ENCODE results near the gene ZXDC.

The ZXDC gene

GRCh38 chr3:126432361-126433104 lies 43.2 kb downstream of the ZXDC start:
- no peak for DNase-seq

DNA sequence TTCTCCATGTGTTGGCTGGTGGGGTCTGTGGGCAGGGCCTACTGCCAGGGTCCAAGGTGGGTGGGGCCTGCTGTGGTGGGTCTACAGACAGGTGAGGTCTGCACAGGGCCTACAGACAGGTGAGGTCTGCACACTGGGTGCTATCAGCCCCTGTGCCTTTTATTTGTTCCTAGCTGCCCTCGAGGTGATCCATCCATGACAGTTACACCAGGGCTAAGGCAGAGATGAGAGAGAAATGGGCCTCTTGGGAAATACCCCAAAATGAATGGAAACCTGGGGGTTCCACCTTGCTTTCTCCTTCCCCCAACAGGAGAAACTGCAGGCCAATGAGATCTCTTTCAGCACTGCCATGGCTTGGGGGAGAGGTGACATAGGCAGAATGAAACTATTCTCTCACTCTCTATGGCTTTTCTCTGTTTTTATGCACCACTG lies 44.6 kb downstream of the ZXDC start:
- no peak for DNase-seq

DNA sequence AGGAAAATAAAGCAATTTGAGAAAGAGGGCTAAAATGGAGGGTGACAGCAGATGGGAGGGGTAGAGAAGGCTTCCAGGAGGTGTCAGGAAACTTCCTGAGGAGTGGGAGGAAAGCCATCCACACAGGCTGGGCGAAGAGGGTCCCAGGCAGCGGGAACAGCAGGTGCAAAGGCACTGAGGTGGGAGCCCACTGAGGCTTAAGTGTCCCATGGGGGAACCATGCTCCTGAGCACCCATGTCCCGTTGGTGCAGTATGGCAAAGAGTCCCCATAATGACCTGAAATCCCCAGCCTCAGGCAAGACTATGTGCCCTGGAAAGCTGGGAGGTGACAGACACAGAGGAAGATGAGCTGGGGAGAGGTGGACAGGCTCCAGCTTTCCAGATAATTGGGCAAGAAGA lies 50.9 kb downstream of the ZXDC start:
- no peak for DNase-seq

GRCh38 chr3:126424039-126424717 lies 51.5 kb downstream of the ZXDC start:
- DNase-seq = no peak

DNA sequence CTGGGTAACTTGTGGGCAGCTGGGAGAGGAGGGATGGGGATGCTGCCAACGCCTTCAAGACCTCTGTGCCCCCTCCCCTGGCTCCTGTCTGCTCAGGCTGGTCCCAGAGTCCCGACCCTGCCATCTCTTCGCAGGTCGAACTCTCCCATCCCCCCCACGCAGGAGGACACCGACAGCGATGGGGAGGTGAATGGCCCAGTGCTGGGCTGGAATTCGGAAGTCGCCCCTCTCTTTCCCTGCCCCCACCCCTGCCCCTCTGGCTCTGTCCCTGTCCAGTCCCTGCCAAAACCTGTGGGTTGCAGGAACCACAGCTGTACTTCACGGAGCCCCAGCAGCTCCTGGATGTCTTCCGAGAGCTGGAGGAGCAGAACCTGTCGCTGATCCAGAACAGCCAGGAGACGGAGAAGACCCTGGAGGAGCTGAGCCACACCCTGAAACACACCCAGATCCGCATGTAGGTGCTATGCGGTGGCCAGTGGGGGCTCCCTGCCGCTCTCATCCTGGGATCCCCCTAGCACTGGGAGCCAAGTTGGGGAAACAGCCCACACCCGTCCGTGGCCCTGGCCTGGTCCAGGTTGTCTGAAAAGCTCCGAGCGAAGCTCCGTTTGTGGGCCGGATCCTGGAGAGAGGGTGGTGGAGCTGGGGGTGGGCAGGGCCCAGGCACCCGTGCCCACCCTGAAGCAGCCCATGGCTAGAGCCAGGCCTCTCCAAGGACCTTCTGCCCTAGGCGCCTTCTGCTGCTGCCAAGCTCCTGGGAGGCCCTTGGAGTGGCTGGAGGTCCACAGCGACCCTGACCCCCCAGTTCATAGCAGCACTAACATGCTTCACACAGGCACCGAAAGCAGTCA lies 52.3 kb downstream of the ZXDC start:
- DNase-seq = no peak

DNA sequence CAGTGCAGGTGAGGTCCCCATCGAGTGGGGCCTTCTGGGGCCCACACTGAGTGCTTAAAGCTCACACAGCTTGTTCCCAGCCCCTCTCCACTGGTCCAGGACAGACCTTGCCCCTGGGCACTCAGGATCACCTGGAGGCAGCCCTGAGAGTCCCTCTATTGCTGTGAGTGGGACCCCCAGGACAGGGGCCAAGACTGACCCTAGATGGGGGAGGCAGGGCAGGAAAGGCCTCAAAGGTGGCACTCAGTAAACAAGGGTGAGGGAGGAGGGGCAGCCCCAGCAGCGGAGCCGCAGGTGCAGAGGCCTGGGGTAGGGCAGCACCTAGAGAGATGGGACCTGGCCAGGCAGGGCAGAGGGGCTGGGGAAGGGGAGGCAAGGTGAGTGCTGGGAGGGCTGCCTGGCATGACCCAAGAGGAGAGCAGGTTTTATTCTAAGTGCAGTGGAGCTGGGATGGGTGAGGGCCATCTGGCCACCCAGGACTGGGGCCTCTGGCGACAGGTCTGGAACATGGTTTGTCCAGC lies 53.1 kb downstream of the ZXDC start:
- no peak for DNase-seq

DNA sequence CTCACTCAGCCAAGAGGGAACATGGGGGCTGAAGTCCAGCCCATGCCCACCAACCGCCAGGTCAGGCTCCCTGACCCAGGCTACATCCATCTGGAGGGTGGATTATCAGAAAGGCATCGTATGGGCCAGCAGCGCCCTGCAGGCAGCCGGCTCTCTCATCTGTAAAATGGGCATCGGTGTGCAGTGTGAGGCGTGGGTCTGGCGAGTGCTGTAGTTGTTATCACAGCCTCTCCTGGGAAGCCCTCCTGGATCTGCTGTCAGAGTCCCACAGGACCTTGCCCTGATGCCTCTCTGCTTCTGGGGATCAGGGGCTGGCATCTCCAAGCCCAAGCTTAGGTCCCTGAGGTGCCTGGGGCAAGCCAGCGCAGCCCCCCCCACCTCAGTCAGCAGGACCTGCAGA lies 53.6 kb downstream of the ZXDC start:
- DNase-seq = no peak

DNA sequence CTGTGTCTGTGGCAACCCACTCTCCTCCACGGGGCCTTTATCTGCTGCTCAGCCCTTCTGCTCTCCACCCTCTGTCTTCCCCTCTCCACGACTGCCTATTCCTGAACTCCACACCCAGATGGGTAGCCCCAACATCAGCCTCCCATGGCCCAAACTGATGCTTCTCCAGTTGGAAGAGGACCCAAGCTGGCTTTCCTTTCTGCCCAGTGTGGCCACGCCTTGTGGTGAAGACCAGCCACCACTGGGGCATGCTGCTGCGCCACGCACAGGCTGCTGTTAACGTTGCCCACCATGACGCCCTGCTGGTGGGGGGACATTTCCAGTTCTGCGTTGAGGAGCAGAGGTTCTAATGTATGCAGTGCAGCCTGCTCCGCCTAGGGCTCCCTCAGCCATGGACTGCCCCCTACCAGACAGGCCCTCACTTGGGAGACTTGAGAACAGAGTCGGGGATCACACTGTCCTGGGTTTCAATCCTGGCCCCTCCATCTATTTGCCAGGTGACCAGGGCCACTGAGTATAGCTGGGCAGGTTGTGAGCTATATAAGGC lies 54.0 kb downstream of the ZXDC start:
- DNase-seq = no peak

GRCh38 chr3:126419886-126420786 lies 55.6 kb downstream of the ZXDC start:
- no peak for DNase-seq

DNA sequence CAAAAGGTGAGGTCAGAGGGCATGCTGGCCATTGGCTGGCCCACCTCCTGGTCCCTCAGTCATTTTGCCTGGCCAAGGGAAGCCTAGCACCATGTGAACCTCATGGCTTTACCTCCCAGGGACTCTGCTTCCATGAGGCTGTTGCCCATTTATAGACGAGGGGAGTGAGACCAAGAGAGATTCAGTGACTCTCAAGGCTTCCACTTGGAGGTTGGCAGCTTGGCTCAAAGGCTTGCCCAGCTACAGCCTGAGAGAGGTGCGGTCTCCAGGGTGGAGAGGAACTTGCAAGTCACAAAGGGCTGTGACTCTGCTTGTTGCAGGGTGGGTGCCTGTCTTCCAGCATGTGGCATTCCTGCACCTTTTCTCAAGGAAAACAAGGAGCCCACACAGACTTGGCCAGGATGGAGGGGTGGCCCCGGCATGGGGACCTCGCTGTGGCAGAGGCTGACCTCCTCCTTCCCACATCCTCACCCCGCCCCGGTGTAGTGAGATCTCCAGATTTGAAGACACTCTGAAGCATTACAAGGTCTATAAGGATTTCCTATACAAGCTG lies 56.5 kb downstream of the ZXDC start:
- DNase-seq = no peak

- DNase-seq = no peak
Measured at GRCh38 chr3:126418661-126419131, 57.0 kb downstream of the ZXDC start.

- no peak for DNase-seq
Measured at GRCh38 chr3:126417981-126418530, 57.6 kb downstream of the ZXDC start.

DNA sequence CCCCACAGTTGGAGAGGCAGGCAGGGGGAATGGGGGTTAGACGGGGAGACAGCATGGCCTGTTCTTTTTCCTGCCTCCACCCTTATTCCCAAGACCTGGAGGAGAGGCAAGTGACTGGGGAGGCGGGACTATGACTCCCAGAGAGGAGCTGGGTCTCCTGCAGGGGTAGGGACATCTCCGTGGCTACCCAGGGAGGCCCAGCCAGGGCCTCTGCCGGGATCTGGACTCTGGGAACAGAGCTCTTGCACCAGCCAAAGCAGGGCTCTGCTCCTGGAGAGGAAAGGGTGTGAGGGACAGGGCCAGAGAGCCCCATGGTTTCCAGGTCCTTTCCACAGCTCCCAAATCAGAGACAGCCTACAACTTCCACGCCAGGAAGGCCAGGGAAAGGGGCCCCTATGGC lies 58.2 kb downstream of the ZXDC start:
- DNase-seq = no peak

DNA sequence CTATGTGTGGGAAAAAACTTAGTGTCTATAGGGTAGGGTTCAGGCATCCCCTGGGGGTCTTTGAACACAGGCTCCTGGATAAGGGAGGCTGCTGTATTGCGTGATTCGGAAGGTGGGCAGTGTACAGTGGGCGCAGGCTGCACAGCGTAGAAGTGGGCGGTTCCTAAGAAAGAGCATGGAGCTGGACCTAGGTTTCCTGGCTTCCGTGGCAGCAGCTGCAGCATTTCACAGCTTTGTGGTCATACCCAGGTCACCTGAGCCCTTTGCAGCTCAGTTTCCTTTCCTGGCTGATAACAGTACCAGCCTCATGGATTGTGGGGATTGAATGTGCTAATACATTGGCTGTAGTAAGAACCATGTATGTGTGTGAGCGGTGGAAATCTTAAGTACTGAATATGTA lies 58.7 kb downstream of the ZXDC start:
- DNase-seq = no peak

DNA sequence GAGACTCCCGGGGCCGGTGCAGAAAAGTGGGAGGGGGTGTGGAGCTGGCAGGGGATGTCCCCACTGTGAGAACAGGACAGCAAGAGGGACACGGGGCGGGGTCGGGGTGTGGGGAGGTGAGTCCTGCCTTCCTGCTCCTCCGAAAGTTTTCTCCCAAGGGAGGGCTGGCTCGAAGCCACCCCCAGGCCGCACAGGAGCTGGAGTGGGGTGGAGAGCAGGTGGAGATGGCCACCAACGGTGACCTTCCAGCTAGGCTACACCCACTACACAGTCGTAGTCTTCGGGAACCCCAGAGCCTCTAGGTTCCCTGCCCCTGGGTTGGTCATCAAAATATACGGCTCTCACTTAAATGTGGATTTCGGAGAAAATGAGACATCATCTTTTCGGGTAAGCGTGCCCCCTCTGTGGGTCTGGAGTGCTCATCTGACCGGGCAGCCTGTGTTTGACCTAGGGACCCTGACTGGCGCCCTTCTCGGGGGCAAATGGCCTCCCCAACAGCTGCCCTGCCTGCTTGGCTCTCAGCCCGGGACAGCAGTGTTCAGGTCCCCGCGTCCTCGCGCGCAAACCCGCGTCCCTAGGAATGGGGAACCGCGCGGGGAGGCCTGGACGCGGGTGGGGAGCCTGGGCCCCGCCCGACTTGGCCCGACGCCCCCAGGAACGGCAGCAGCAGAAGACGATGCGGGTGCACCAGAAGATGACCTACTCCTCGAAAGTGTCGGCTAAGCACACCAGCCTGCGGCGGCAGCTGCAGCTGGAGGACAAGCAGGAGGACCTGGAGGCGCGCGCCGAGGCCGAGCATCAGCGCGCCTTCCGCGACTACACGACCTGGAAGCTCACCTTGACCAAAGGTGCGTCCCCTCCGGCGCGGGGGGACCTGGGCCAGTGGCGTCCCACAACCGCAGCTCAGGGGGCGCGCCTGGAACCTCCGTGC lies 59.8 kb downstream of the ZXDC start:
- DNase-seq = no peak

- no peak for DNase-seq
Measured at GRCh38 chr3:126414961-126415660, 60.6 kb downstream of the ZXDC start.

DNA sequence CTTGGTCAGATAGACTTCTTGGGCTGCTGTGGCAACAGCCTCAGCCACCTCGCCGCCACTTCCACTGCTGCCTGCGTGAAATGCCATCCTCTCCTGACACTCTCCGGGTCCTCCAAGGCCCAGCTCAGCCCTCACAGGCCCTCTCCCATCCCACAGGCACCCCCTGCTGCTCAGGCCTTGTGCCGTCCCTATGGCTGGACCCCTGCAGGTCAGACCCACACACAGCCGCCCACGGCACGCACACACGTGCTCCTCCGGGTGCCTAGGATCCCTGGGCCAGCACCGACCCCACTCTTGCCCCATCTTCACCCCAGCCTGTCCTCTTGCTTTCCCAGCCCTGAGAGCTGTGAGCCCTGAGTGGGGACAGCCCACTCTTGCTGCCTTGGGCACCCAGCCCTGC lies 61.3 kb downstream of the ZXDC start:
- no peak for DNase-seq

GRCh38 chr3:126413693-126414080 lies 62.0 kb downstream of the ZXDC start:
- DNase-seq = no peak

All from NCI-H510A (cell line).